AG09309 (cell line): ENCODE data around the gene TTC7B.

Experiments
- DNase-seq: peaks from one replicate; pipeline ENCODE4 v3.0.0-alpha.2; 2010; ENCODE audit warnings: low read depth
- H3K4me3 ChIP-seq: 2 replicates; pipeline ENCODE4 v1.5.1; 2011; ENCODE audit warnings: mild to moderate bottlenecking, low read depth, low read length, moderate library complexity; ENCODE audit not compliant: control insufficient read depth
- TF ChIP-seq, protein P1 (sequence below): IDR thresholded peaks from 2 replicates; pipeline ENCODE4 v1.5.1; 2011; ENCODE audit warnings: mild to moderate bottlenecking, low read depth, low read length, inconsistent platforms; ENCODE audit not compliant: insufficient read depth, control insufficient read depth; ENCODE audit errors: missing control alignments

Gene TTC7B

DNA sequence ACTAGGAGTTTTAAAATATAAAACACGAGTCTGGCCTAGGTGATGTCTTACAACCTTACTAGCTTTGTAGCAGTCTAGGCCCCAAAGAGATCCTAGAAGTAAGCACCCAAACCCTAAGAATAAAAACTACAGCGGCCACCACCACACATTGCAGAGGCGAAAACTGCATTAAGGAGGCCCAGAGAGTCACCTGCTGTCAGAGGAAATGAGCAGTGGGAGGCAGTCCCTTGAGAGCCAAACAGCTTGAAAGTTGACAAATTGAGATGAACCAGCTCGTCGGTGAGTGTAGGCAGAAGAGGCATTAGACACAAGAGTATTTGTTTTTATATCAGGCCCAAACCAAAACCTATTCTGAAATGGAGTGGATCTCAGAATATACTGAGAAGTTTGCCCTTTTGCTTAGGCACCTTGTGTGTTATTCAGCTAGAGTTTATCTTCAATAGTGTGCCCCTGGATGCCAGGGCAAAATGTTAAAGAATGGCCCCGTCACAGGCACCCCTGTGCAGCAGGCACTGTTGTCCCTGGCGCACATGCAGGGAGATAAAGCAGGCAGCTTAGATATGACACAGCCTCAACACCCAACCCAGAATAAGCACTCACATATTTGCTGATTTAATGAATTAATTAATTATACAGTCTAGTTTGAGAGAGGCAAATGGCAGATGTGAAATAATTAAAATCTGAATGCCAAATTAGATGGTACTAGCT, 56.7 kb downstream of the TTC7B start:
- no peak overlapping the region for H3K4me3 ChIP-seq
- no peak for DNase-seq
- TF ChIP-seq, protein P1, sequence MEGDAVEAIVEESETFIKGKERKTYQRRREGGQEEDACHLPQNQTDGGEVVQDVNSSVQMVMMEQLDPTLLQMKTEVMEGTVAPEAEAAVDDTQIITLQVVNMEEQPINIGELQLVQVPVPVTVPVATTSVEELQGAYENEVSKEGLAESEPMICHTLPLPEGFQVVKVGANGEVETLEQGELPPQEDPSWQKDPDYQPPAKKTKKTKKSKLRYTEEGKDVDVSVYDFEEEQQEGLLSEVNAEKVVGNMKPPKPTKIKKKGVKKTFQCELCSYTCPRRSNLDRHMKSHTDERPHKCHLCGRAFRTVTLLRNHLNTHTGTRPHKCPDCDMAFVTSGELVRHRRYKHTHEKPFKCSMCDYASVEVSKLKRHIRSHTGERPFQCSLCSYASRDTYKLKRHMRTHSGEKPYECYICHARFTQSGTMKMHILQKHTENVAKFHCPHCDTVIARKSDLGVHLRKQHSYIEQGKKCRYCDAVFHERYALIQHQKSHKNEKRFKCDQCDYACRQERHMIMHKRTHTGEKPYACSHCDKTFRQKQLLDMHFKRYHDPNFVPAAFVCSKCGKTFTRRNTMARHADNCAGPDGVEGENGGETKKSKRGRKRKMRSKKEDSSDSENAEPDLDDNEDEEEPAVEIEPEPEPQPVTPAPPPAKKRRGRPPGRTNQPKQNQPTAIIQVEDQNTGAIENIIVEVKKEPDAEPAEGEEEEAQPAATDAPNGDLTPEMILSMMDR: no peak

DNA sequence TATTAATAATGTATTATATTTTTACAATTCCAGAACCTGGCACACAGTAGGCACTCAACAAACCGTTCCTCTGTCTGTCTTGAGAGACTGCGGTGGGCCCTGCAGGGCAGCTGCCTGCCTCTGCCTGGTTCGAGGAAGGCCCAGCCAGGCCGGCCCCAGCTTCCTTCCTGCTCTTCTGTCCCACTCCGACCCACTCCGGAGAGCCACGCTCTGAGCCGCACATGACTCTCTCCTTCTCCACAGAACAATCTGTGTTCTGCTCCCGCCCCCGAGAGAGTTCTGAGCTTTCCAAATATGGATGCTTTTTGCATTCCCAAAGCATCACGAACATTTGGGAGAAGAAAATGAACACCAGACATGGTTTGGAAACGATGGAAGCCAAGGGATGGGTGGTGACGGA, 57.3 kb downstream of the TTC7B start:
- no peak for DNase-seq
- TF ChIP-seq, protein P1: no peak
- peak overlapping the region; percentile 52 for H3K4me3 ChIP-seq

DNA sequence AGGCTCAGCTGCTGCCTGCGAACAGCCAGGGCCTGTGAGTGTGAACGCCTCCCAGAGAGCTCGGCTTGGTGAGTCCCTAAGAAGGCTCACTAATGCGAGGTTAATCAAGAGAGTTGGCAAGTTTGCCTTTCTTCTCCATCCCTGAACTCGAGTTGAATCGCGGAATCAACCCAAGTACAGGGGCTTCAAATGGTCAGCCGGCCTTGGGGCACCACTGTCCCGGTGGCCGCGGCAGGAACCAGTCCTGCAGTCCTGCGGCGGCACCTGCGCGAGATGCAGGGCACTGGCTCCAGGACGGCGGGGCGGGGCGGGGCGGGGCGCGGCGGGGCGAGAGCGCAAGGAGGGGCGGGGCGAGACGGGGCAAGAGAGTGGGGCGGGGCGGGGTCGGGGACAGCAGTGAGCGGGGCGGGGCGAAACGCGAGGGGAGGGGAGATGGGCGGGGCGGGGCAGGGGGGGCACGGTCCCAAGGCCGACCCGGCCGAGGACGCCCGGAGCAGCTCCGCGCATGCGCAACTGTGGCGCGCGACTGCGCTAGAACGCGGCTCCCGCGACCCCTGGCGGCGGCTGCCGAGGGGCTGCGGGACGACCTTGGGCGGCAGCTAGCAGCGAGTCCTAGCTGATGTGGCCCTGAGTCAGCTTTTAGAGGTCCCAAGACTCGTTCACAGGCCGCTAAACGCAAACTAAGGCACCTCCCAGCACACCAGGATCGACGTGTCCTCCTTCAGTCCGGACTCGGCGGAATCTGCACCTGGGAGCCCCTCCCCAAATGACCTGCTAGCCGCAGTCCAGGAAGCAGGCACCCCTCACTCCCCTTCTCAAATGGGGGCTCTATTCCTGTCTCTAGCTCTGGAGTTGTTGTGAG, 58.0 kb downstream of the TTC7B start:
- TF ChIP-seq, protein P1: peak; percentile 74
- peak; percentile 42 for DNase-seq
- H3K4me3 ChIP-seq: peak overlapping the region; percentile 52

DNA sequence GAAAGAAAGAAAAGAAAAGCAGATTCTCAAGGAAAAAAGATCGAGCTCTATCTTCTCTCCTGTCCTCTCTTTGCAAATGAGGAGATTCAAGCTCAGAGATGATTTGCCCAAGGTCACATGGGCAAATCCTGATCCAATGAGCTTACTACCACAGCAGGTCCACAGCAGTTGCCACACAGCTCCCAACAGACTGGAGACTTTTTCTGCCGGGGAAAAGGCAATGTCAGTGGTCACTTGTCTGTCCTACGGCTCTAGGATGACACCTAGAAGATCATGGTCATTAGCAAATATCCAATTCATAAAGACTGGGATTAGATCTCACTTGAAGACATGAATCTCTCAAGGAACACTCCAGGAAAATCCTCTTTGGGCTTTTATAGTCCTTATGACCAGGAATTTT, 58.8 kb downstream of the TTC7B start:
- H3K4me3 ChIP-seq: no peak overlapping the region
- TF ChIP-seq, protein P1: no peak
- DNase-seq: no peak

DNA sequence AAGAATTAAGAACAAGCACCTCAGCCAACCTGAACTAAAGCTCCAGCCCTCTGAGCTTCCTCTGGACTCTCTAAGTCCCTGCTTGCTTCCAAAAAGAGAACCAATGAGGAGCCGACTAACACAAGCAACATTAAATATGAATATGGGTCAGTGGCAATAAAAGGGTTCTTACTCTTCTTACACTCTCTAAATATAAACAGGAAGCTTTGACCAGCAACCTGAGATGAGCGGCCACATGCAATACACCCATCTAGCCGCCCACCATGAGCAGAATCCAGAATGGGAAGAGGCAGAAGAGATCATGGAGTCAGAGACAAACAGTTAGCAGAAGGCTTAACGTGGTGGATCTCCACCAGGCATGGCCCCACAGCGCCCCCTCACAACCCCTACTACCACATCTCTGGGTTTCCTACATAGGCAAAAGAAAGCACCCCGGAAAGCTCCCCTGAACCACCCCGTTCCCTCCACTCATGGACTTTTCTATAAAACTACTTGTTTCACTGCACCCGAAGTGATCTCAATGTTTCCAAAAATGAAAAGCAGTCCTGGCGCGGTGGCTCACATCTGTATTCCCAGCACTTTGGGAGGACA, 59.4 kb downstream of the TTC7B start:
- TF ChIP-seq, protein P1: no peak
- H3K4me3 ChIP-seq: no peak overlapping the region
- no peak for DNase-seq

DNA sequence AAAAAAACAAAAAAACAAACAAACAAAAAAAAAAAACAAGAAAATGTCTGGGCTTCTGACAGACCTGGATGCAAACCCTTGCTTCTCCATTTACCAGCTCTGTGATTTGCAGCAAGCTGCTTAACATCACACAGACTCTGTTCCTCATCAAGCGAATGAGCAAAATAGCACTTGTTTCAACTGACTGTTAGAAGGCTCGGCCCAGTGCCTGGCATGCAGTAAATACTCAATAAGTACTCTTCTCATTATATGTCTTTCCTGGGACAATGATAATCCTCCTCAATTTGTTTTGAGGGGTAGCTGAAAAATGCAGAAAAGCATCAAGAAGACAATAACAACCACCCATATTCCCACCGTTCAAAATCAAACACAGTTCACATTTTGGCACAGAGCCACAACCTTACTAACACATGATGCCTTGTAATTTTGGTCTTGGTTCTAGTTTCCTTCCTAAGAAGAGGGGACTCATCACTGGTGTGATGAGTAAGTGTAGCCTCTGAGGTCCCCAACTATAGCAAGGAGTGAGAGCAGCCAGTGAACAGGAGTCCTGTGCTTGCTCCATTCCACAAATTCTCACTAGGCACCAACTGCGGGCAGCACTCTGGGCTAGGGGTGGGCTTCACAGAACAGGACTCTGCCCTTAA, 60.4 kb downstream of the TTC7B start:
- TF ChIP-seq, protein P1: no peak
- no peak for DNase-seq
- no peak overlapping the region for H3K4me3 ChIP-seq
